GM23248 (cell line): Measurements from ENCODE around the gene DDR1.

Experiments
- EZH2 ChIP-seq: fragments of 200-600 bp; sonication (generic); IDR thresholded peaks from 2 replicates; pipeline ENCODE4 v1.6.1; 2018; ENCODE audit warnings: antibody characterized with exemption, mild to moderate bottlenecking; ENCODE audit not compliant: insufficient read depth, poor library complexity, severe bottlenecking
- EZH2phosphoT487 ChIP-seq: fragments of 200-600 bp; sonication (generic); IDR thresholded peaks from 2 replicates; pipeline ENCODE4 v1.6.1; 2018; ENCODE audit warnings: antibody characterized with exemption, moderate library complexity, mild to moderate bottlenecking, low read depth; ENCODE audit not compliant: insufficient read depth

DNA sequence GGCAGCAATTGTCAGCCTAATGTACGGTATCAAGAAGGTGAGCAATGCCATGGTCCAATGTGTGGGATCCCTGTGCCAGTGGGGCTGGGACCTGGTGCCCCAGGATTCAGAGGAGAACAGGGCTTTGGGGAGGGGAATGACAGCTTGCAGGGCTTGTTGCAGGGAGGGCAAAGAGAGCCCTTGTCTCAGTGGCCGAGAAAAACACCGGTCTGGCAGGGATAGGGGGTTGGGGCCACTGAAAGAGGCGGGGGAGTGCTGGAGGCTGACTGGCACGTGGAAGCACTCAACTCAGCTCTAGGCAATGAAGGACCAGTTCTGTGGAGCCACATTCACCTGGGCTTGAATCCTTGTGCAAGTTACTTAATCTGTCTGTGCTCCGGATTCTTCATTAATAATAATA is 52.9 kb downstream of the DDR1 start:
- no peak for TF ChIP-seq EZH2
- TF ChIP-seq EZH2phosphoT487 = no peak
